Stimulated activated naive CD8-positive, alpha-beta T cell treated with anti-CD3 and anti-CD28 coated beads, Interleukin-15, amount 100 ng/mL, for 72 hours (primary cell): ENCODE data around the gene C1QTNF6.

Source experiments
- ATAC-seq: fragments of 150-1000 bp; cut with Tn5 transposase; 2 replicates; pipeline ENCODE4 v1.10.0; 2021; ENCODE audit warnings: mild to moderate bottlenecking, moderate library complexity
- DNase-seq, 2 donors: peaks; one replicate each; pipeline ENCODE4 v3.0.0; 2021 to 2022
- H3K27ac Mint-ChIP-seq, 2 donors: one replicate each; pipeline ENCODE4 v1.8.0; 2022; ENCODE audit warnings: mild to moderate bottlenecking in 2 of 2, mixed read lengths in 2 of 2, moderate library complexity in 2 of 2
- H3K27me3 Mint-ChIP-seq: one replicate; pipeline ENCODE4 v1.8.0; 2022; ENCODE audit warnings: mixed read lengths
- H3K4me1 Mint-ChIP-seq: one replicate; pipeline ENCODE4 v1.8.0; 2022; ENCODE audit warnings: mild to moderate bottlenecking, mixed read lengths
- H3K4me3 Mint-ChIP-seq, 2 donors: one replicate each; pipeline ENCODE4 v1.8.0; 2022; ENCODE audit warnings: mild to moderate bottlenecking in 2 of 2, mixed read lengths in 2 of 2, moderate library complexity in 1 of 2
- H3K9me3 Mint-ChIP-seq, 2 donors: one replicate each; pipeline ENCODE4 v1.8.0; 2022; ENCODE audit warnings: mixed read lengths in 2 of 2

Gene C1QTNF6

DNA sequence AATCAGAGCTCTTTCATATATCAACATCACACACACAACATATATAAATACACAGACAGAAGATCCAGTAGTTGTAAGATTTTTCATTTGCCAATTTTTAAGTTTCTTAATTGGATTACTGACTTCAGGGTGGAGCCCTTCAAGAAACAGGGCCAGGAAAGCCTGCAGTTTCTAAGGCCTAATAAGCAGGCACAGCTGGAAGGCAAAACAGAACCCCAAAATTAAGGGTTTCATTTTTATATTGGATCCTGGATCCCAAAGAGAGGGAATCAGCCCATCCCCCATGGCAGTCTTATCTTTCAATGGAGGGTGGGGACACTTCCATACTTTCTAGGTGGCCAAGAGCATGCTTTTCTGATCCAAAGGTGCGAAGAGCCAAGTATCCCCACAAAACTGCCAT is 4.7 kb upstream of the C1QTNF6 start:
- Mint-ChIP-seq H3K4me1 (peaks cover 80% of the 10 kb centered on the region), H3K9me3 (no peaks in the 10 kb centered on the region), H3K27me3 (no peaks in the 10 kb centered on the region), H3K27ac (no peak overlapping the region), H3K4me3 (no peak overlapping the region)
- ATAC-seq (no peak), DNase-seq (no peak)

DNA sequence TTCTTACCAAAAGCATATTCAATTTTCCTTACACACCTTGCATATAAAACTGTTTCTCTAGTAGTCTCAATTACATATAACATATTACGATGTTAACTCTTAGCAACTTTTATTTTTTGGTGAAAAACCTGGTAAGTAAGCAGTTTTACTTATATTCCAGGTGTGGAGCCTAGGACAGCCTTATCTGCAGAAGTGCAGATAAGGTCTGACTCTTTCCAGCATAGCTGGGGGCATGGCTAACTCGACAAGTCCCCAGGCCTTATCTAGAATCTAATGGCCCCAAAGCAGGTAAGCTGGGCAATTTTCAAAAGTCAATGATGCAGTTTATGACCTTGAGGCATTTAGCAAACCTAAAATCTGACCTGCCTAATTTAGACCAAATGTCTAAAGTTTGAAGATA is 4.2 kb upstream of the C1QTNF6 start:
- H3K27ac Mint-ChIP-seq = no peak overlapping the region
- H3K27me3 Mint-ChIP-seq = no peaks in the 10 kb centered on the region
- no peak overlapping the region for H3K4me3 Mint-ChIP-seq
- no peak for ATAC-seq
- peaks cover 80% of the 10 kb centered on the region for H3K4me1 Mint-ChIP-seq
- no peaks in the 10 kb centered on the region for H3K9me3 Mint-ChIP-seq
- DNase-seq = no peak

DNA sequence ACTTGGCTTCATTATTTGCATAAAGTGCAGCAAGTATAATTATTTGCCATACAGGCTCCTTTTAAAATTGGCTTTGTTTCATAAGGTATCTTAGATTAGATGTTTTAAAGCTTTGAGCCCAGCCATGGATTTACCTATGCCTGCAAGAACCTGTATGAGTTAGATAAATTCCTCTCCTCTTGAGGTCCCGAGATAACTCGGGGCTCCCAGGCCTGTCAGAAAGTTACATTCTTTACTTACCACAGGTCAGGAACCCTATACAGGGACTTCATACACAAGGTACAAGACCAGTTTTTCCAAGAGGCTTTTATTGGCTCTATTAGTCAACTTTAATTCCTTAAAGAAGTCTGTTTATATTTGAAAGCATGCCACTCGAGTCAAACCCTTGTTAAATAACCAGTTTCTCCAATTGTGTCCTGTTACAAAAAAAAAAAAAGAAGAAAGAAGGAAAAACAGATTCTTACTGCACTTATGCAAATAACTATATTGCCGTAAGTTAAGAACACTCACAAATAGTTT is 2.3 kb upstream of the C1QTNF6 start:
- Mint-ChIP-seq H3K27me3 (no peaks in the 10 kb centered on the region), H3K4me1 (peaks cover 80% of the 10 kb centered on the region), H3K9me3 (no peaks in the 10 kb centered on the region), H3K4me3 (no peak overlapping the region), H3K27ac (no peak overlapping the region)
- ATAC-seq (no peak), DNase-seq (no peak)

DNA sequence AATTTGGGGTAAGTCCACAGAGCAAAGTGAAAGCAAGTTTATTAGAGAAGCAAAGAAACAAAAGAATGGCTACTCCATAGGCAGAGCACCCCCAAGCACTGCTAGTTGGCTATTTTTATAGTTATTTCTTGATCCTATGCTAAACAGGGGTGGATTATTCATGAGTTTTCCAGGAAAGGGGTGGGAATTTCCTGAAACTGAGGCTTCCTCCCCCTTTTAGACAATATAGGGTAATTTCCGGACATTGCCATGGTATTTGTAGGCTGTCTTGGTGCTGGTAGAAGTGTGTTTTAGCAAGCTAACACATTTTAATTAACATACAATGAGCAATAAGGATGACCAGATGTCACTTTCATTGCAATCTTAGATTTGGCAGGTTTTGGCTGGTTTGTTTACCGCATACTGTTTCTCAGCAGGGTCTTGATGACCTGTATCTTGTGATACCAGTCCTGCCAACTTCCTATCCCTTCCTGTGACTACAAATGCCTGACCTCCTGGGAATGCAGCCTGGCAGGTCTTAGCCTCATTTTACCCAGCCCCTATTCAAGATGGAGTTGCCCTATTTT is 937 bp upstream of the C1QTNF6 start:
- Mint-ChIP-seq H3K27ac (peak overlapping the region; percentile 34 to 66), H3K9me3 (no peaks in the 10 kb centered on the region), H3K4me3 (peak overlapping the region; percentile 13 to 64), H3K27me3 (no peaks in the 10 kb centered on the region), H3K4me1 (peaks cover 80% of the 10 kb centered on the region)
- ATAC-seq (no peak), DNase-seq (no peak)

DNA sequence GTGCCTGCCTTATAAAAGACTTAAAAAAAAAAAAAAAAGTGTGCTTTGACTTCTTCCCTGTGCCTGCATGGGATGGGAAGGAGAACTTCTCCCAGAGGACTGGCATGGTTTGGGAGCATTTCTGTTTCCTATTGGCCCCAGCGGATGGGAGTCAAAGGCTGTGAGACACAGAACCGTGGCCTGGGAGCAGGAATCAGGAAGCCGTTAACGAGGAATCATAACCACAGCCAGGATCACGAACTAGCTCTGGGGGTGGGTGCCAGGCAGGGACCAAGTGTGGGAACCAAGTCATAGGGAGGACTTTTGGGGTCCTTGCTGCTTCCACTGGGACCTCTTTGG is 526 bp downstream of the C1QTNF6 start:
- peak overlapping the region in 1 of 2 donors; percentile 27 for H3K27ac Mint-ChIP-seq
- DNase-seq (no peak), ATAC-seq (no peak)
- peaks cover 78% of the 10 kb centered on the region for H3K4me1 Mint-ChIP-seq
- H3K4me3 Mint-ChIP-seq = peak overlapping the region; percentile 12 to 64
- no peaks in the 10 kb centered on the region for H3K27me3 Mint-ChIP-seq
- H3K9me3 Mint-ChIP-seq = no peaks in the 10 kb centered on the region

DNA sequence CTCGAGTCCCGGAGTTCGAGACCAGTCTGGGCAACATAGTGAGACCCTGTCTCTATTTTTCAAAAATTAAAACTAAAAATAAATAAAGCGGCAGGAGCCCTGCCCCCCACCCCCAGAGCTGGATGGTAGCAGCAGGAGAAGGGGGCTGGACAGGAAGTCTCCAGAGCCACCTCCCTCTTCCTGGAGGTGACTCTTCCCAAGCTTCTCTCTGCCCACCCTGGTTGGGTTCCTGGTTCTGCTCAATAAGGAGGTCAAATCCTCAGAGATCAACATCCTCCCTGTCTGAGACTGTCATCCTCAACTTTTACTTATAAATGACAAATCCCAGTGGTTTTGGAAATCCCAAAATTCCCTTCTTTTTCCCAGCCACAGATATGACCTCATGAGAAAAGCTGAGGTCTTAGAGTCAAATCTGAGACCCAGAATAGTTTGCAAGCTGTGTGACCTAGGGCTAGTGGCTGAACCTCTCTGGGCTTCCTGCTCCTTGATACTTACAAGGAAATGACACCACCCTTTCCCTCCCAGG is 987 bp downstream of the C1QTNF6 start:
- Mint-ChIP-seq H3K27ac (peak overlapping the region in 1 of 2 donors; percentile 9), H3K4me1 (peaks cover 76% of the 10 kb centered on the region)

DNA sequence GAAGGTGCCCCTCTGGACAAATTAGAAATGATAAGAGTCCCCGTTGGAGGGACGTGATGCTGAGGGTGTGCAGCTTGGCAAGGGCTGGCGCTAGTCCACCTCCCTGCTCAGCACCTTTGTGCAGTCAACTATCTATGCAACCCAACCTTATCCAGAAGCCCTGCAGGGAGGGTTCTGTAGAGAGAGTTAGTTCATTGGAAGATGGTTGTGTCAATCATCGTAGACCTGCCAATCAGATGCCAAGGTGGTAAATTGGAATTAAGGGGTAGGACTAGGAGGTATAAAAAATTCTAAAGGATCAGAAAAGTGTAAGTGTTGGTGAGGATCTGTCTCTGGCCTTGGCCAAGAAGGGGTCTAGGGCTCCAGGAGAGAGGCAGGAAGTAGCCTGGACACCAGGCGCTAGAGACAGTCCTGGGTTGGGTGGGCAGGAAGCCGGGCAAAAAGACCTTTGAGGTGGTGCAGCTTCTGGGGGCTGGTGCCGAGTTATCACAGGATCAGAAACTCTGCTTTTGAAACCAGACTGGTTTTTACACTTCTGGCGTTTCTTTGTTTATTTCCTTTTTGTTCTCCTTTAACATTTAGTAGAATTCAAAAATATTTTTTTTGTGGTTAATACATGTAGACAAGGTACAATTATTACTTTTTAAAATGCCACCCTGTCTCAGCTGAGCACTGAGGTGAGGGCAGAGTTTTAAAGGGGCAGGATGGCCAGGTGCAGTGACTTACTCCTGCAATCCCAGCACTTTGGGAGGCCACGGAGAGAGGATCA is 1.6 kb downstream of the C1QTNF6 start:
- no peaks in the 10 kb centered on the region for H3K9me3 Mint-ChIP-seq
- DNase-seq = peak; percentile 67 to 75
- peak overlapping the region; percentile 72 to 77 for H3K4me3 Mint-ChIP-seq
- H3K27ac Mint-ChIP-seq = peak overlapping the region; percentile 9 to 67
- ATAC-seq = peak; percentile 86
- H3K27me3 Mint-ChIP-seq = no peaks in the 10 kb centered on the region
- peaks cover 77% of the 10 kb centered on the region for H3K4me1 Mint-ChIP-seq

More for the DNA sequence above, 987 bp downstream of the C1QTNF6 start:
- H3K9me3 Mint-ChIP-seq = no peaks in the 10 kb centered on the region
- DNase-seq (no peak), ATAC-seq (no peak)
- H3K27me3 Mint-ChIP-seq = no peaks in the 10 kb centered on the region
- H3K4me3 Mint-ChIP-seq = peak overlapping the region; percentile 72 to 77

DNA sequence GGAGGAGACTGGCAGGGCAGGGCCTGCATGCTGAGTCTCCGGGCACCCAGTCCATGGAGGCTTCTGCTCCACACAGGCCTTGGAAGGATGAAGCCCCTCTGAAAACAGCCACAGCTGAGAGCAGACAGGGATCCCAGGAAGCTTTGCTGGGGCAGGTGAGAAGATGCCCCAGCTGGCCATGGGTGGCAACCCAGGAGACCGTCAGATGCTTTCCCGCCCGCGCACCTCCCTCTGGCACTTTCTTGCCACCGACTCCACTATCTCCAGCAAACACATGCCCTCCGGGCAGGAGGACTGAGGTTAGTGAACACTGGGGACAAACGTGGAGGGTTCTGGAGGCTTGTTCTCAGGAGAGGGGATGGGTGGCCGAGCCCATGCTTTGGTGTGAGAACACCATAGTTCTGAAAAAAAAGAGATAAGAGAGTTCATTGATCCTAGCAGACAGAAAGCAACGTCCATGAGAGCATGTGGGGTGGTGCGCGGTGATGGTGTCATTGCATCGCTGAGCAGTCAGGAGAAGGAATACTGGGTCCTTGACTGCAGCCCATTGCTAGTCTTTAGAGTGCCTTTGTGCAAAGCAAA is 2.3 kb downstream of the C1QTNF6 start:
- Mint-ChIP-seq H3K9me3 (no peaks in the 10 kb centered on the region), H3K4me3 (no peak overlapping the region)
- no peak for ATAC-seq

DNA sequence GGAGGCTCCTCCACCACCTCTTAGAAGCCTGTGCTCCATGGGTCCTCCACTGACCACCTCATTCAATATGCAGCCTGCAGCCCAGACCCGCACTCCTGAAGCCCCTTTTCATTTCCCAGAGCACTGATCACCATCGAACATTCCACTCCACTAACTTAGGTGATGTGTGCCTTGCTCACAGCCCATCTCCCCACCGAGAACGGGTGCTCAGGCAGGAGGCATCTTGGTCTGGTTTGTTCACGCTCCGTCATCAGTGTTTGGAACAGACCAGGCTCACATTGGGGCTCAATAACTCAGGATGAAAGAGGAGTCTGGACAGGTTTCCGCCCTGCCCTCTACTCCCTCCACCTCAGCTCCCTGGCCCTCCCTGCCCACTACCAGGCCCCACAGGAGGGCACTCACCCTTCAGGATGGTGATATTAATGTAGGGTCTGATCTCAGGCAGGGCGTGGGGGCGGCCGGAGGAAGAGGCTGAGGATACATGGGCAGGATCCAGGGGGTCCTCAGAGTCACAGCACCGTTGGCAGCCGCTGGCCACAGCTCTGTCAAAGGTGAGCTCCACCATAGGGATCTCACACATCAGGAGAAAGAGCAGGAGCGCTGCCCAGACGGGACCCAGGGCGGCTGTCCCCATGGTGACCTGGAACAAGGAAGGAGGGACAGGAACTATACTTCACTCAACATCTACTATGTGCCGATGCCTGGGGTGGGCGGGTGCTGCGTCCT is 3.1 kb downstream of the C1QTNF6 start:
- Mint-ChIP-seq H3K4me3 (no peak overlapping the region), H3K27me3 (no peaks in the 10 kb centered on the region), H3K4me1 (peaks cover 83% of the 10 kb centered on the region), H3K9me3 (no peaks in the 10 kb centered on the region), H3K27ac (no peak overlapping the region)
- DNase-seq = no peak
- no peak for ATAC-seq

More for the DNA sequence above, 2.3 kb downstream of the C1QTNF6 start:
- DNase-seq = no peak
- Mint-ChIP-seq H3K4me1 (peaks cover 77% of the 10 kb centered on the region), H3K27ac (no peak overlapping the region), H3K27me3 (no peaks in the 10 kb centered on the region)

DNA sequence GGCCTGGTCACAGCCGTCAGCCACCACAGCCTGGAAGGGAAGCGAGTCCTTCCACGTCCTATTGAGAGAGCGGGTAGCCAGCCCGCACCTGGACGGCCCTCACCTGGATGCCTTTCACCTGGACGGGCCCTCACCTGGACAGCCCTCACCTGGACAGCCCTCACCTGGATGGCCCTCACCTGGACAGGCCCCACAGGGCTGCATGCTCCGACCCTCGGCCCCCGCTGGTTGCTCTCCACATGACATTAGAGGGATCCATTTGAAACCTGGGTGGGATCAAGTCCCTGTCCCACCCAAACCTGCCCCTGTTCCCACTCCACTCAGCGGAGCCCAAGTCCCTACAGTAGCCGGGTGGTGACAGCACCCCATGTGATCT is 3.7 kb downstream of the C1QTNF6 start:
- ATAC-seq (no peak), DNase-seq (no peak)
- H3K27me3 Mint-ChIP-seq = no peaks in the 10 kb centered on the region
- H3K4me3 Mint-ChIP-seq = no peak overlapping the region
- no peak overlapping the region for H3K27ac Mint-ChIP-seq
- peaks cover 79% of the 10 kb centered on the region for H3K4me1 Mint-ChIP-seq
- no peaks in the 10 kb centered on the region for H3K9me3 Mint-ChIP-seq

DNA sequence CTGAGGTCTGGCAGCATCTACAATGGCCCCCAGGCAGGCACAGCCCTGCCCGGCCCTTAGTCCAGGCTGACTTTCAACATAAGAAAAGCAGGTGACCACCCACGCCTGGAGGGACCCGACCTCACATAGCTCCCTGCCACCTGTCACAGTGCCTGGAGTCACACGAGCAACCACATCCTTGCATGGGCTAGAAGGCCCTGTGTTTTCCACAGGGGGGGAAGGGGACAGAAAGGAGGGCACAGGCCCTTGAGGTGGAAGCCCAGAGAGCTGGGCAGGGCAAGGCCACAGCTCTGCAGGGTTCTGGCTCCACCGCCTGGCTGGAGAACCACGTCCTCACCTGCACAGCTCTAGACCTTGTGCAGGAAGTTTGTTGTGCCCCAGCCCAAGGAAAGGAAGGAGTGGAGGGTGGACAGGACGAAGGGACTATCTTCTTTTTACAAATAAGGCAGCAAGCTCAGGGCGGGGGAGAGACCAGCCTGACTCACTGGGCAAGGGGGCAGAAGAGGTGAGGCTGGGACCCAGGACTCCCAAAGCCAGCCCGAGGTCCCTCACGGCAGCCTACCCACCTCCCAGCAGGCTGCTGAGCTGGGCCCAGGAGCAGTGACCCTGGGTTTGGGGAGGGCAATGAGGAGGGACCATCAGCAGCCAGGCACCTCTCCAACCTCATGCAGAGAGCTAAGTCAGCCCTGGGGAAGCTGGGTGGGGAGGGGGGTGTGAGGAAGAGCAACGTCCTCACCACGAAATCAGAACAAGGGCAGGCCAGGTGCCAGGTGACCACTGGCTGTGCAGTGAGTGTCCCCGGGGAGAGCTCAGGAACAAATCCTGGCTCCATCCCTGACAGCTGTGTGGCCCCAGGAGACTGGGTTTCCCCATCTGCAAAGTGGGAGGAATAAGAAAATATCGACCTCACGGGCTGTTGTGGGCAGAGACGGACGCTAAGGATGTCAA is 4.3 kb downstream of the C1QTNF6 start:
- DNase-seq = no peak
- no peak overlapping the region for H3K4me3 Mint-ChIP-seq
- no peak overlapping the region for H3K27ac Mint-ChIP-seq
- H3K9me3 Mint-ChIP-seq = no peaks in the 10 kb centered on the region
- no peaks in the 10 kb centered on the region for H3K27me3 Mint-ChIP-seq
- ATAC-seq = peak; percentile 10
- H3K4me1 Mint-ChIP-seq = peaks cover 72% of the 10 kb centered on the region

DNA sequence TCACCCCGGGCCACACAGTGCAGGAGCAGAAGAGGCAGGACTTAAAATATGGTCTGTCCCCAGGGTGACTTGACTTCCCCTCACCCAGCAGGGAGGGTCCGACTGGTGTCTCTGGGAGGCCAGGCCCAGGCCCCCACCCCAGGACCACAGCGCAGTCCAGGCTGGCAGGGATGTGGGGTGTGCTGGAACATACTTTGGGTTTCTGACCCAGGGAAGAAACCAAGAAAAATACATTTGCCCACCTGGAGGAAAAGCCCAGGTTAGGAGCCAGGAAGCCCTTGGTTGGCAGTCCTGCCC is 5.2 kb downstream of the C1QTNF6 start:
- Mint-ChIP-seq H3K4me1 (peaks cover 69% of the 10 kb centered on the region), H3K27me3 (no peaks in the 10 kb centered on the region), H3K9me3 (no peaks in the 10 kb centered on the region), H3K4me3 (no peak overlapping the region), H3K27ac (no peak overlapping the region)
- ATAC-seq = no peak
- no peak for DNase-seq

DNA sequence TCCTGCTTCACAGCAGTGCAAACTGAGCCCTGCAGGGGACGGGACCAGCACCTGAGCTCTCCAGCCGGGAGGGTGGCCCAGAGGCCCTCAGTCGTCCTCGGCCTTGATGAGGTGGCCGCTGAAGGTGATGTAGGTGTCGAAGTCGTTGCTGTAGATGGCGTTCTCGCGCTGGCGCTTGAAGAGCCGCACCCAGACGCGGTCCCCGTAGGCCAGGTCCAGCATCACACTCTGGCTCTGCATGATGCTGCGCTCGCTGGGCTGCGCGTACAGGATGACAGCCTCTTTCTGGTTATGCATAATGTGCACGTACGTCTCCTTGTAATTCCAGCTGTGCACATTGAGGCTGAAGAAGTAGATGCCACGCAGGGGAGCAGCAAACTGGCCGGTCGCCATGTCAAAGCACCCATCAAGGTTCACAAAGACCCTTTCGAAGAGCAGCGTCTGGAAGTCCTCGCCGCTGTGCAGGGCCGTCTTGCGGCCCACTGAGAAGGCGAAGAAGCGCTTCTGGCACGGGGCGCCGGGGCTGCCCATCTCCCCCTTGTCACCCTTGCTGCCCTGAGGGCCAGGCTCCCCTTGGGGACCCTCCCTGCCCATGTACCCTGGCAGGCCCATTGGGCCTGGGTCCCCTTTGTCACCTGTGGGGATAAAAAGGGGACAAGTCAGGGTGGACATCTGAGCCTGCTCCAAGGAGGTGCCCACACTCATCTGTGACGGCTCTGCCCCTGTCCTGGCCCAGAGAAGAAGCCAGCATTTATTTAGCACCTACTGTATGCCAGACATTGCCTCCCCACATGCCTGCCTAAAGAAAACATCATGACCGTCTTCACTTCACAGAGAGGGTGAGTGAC is 5.7 kb downstream of the C1QTNF6 start:
- Mint-ChIP-seq H3K27me3 (no peaks in the 10 kb centered on the region), H3K4me1 (peaks cover 69% of the 10 kb centered on the region), H3K4me3 (no peak overlapping the region), H3K9me3 (no peaks in the 10 kb centered on the region), H3K27ac (no peak overlapping the region)
- DNase-seq (no peak), ATAC-seq (no peak)

DNA sequence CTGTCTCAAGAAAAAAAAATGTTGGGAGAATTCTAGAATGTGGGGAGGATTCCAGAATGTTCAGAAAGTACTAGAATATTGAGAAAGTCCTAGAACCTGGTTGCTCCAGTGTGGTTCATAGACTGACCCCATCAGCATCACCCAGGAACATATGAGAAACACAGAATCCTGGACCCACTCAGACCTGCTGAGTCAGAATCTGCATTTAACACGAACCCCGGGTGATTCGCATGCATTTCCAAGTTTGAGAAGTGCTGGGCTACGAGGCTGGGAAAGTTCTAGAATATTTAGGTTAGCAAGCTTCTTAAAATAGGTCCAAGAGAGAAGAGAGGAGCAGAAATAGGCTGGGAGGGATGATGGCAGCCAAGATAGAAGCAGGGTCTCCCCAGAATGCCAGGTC is 6.4 kb downstream of the C1QTNF6 start:
- ATAC-seq = no peak
- Mint-ChIP-seq H3K27me3 (no peaks in the 10 kb centered on the region), H3K27ac (peak overlapping the region in 1 of 2 donors; percentile 6), H3K4me1 (peaks cover 69% of the 10 kb centered on the region), H3K9me3 (no peaks in the 10 kb centered on the region), H3K4me3 (no peak overlapping the region)
- no peak for DNase-seq
